ENCODE measurements around the gene CDK5RAP3.

Gene CDK5RAP3

DNA sequence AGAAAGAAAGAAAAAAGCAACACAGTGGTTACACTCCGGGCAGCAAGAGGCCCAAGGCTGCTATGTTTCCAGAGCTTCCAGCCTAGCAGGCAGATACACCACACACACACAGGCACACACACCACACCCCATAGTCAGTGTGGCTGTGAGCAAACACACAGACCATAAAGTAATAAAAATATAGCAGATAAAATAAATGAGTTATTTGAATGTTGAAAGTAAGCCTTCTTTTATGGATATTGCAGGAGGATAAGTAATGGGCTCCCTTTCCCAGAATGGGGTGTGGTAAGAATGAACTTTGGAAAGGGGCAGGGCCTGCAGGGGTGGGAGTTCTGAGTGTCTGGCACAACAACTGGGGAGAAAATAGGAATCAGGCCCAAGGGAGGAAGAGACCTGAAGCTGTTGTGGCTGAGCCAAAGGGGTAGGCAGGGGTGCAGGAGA, 4.8 kb upstream of the CDK5RAP3 start:
- Mint-ChIP-seq H3K9me3 (no peaks in the 10 kb centered on the region), H3K36me3 (ENCODE audit: low read depth) (no peaks in the 10 kb centered on the region)

DNA sequence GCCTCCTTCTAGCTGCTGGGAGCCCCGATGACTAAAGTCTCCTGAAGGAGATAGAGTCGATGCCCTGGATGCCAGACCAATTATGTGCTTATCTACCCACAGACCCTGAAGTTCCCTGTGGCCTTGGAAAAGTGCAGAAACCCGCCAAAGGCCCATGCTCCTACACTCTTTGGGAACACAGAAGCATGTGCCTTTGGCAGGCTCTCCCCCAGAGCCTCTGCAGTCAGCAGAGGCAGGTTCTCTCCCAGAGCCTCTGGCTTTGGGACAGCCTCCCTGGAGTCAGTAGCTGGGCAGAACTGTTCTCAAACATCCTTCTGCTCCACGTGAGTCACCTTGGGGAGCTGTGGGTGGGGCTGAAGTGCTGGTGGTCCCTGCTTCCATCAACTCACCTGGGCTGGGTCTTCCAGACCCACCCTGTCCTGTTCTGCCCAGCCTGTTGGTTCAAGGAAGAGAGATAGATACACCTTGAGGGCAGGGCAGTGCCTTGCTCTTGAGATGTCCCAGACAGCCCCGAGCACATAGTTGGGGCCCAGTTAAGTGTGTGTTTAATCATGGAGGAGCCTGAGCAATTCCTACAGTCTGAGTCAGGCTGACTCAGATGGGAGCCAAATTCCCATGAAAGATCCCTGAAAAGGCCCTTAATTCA, 3.2 kb upstream of the CDK5RAP3 start:
- Mint-ChIP-seq H3K4me1 (peaks cover 22% of the 10 kb centered on the region), H3K9me3 (no peaks in the 10 kb centered on the region), H3K4me3 (no peak overlapping the region), H3K36me3 (ENCODE audit: low read depth) (no peaks in the 10 kb centered on the region), H3K27me3 (ENCODE audit: low read depth) (peaks cover 8% of the 10 kb centered on the region), H3K27ac (peak overlapping the region in 2 of 3 experiments; percentile 25 to 61)
- TF ChIP-seq, protein P1, sequence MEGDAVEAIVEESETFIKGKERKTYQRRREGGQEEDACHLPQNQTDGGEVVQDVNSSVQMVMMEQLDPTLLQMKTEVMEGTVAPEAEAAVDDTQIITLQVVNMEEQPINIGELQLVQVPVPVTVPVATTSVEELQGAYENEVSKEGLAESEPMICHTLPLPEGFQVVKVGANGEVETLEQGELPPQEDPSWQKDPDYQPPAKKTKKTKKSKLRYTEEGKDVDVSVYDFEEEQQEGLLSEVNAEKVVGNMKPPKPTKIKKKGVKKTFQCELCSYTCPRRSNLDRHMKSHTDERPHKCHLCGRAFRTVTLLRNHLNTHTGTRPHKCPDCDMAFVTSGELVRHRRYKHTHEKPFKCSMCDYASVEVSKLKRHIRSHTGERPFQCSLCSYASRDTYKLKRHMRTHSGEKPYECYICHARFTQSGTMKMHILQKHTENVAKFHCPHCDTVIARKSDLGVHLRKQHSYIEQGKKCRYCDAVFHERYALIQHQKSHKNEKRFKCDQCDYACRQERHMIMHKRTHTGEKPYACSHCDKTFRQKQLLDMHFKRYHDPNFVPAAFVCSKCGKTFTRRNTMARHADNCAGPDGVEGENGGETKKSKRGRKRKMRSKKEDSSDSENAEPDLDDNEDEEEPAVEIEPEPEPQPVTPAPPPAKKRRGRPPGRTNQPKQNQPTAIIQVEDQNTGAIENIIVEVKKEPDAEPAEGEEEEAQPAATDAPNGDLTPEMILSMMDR (IDR thresholded peaks at IDR 0.05; ENCODE audit: unreplicated experiment in 3 of 3) = no peak

More for the DNA sequence above, 4.8 kb upstream of the CDK5RAP3 start:
- H3K4me1 Mint-ChIP-seq = peaks cover 22% of the 10 kb centered on the region
- TF ChIP-seq, protein P1 (IDR thresholded peaks at IDR 0.05; ENCODE audit: unreplicated experiment in 3 of 3) = no peak
- peak overlapping the region; percentile 72 to 89 (median 76) for H3K27ac Mint-ChIP-seq
- H3K4me3 Mint-ChIP-seq = no peak overlapping the region
- peaks cover 12% of the 10 kb centered on the region for H3K27me3 Mint-ChIP-seq (ENCODE audit: low read depth)

DNA sequence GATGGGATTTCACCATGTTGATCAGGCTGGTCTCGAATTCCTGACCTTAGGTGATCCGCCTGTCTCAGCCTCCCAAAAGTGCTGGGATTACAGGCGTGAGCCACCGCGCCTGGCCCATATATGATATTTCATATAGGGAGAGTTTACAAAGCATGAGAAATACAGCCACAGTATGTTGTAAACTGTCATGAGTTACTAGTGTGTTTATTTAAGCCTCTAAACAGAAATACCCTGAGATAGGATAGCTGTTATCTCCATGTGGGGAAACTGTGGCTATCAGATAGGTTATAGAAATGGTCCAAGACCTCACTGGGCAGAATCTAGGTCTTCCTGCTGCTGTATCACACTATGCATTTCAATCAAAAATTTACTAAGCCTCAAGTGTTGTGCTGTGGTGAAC, 2.1 kb upstream of the CDK5RAP3 start:
- H3K9me3 Mint-ChIP-seq = no peaks in the 10 kb centered on the region
- TF ChIP-seq, protein P1 (IDR thresholded peaks at IDR 0.05; ENCODE audit: unreplicated experiment in 3 of 3) = no peak
- H3K4me3 Mint-ChIP-seq = no peak overlapping the region
- no peak overlapping the region for H3K27ac Mint-ChIP-seq
- peaks cover 5% of the 10 kb centered on the region for H3K27me3 Mint-ChIP-seq (ENCODE audit: low read depth)
- no peaks in the 10 kb centered on the region for H3K36me3 Mint-ChIP-seq (ENCODE audit: low read depth)
- H3K4me1 Mint-ChIP-seq = peaks cover 22% of the 10 kb centered on the region

DNA sequence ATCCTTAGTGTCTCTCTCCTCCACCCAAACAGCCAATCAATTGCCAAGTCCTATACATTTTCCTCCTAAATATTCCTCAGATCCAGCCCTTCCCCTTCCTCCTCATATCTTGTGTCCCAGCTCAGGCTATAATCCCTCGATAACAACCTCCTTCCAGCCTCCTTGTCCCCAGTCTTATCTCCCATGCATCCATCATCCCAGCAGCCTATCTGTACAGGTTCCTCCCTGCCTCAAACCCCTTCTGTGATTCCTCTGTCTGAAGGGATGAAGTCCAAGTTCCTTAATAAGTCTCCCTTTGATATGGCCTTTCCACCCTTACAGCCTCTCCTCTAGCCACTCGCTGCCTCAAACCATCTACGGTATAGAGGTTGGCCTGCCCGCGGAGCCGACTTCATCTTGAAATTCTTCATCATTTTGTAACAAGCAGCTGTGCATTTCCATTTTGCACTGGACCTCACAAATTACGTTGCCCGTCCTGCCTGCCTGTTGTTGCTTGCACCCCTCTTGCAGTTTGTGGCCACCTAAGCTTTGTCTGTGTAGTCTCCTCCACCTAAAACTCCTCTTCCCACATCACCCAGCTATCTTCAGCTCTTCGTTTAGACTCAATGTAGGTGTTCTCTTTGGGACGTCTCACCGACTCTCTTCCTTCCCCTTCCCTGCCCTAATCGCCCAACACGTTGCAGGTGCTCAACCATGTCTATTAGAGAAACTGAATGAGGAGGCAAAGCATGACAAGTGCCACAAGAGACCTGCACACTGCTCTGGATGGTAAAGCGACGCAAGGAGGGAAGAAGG, 786 bp upstream of the CDK5RAP3 start:
- H3K27ac Mint-ChIP-seq = peak overlapping the region in 2 of 3 experiments; percentile 7 to 49
- no peaks in the 10 kb centered on the region for H3K9me3 Mint-ChIP-seq
- peaks cover 11% of the 10 kb centered on the region for H3K36me3 Mint-ChIP-seq (ENCODE audit: low read depth)
- peaks cover 22% of the 10 kb centered on the region for H3K4me1 Mint-ChIP-seq
- H3K27me3 Mint-ChIP-seq (ENCODE audit: low read depth) = no peaks in the 10 kb centered on the region
- TF ChIP-seq, protein P1 (IDR thresholded peaks at IDR 0.05; ENCODE audit: unreplicated experiment in 3 of 3) = no peak
- peak overlapping the region; percentile 91 to 97 (median 93) for H3K4me3 Mint-ChIP-seq

DNA sequence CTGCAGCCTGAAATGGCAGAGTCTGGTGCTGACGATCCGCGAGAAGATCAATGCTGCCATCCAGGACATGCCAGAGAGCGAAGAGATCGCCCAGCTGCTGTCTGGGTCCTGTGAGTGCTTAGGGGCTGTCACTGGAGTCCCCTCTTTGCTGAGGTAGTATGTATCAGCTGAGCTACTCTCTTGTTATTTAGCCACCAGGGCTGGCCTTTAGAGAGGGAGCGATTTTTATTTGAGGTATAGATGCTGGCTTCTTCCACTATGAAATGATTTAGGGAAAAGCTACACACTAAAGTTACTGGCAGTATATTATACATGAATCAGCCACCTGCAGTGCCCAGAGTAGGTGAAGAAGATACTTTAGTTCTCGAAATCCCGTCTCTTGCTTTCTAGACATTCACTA, 2.6 kb downstream of the CDK5RAP3 start:
- no peak overlapping the region for H3K27ac Mint-ChIP-seq
- no peaks in the 10 kb centered on the region for H3K9me3 Mint-ChIP-seq
- H3K36me3 Mint-ChIP-seq (ENCODE audit: low read depth) = peaks cover 28% of the 10 kb centered on the region
- H3K4me1 Mint-ChIP-seq = peaks cover 17% of the 10 kb centered on the region
- no peaks in the 10 kb centered on the region for H3K27me3 Mint-ChIP-seq (ENCODE audit: low read depth)
- TF ChIP-seq, protein P1 (IDR thresholded peaks at IDR 0.05; ENCODE audit: unreplicated experiment in 3 of 3) = no peak
- peak overlapping the region; percentile 54 to 84 (median 59) for H3K4me3 Mint-ChIP-seq

Measured in nephron (organoid).